ENCODE measurements around the gene VWA3B.

VWA3B gene

DNA sequence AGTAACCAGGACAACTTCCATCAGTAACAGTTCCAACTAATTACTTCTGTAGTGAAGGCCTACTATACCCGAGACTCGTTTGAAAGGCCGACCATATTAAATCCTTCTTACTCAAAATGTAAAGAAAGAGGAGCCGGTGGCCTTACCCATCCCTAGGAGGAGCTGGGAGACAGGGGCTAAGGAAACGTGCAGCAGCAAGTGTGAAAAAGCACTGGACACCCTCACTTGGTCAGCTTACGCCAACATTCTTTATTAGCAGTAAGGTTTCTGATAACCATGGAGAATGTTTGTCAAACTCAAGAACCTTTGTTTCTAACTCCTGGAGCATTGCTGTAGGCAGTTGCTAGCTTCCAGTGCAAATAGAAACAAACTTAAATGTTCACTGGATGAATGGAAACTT is 26.7 kb upstream of the VWA3B start (continued):
- TF ChIP-seq RARB (CRISPR knock-in tag; IDR thresholded peaks at IDR 0.05): no peak
- TF ChIP-seq CSDC2 (CRISPR knock-in tag; IDR thresholded peaks at IDR 0.05): no peak

DNA sequence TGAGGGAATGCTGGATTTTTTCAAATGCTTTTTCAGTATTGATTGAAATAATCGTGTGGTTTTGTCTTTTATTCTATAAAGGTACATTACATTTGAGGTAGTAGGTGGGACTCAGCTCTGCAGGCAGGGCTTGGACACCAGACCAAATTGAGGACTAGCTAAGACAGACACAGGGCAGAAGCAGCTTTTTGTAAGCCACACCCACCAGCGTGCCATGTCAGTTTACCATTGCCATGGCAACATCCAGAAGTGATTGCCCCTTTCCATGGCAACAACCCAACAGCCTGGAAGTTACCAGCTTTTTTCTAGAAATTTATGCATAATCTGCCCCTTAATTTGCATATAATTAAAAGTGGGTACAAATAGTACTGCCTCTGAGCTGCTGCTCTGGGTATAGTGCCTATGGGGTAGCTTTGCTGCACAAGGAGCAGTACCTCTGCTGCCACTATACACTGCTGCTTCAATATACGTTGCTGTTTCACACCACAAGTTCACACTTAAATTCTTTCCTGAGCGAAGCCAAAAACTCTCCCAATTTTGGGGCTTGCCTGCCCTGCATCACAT is 23.6 kb upstream of the VWA3B start:
- ATAC-seq: no peak
- no peak for TF ChIP-seq OSR1 (CRISPR knock-in tag; IDR thresholded peaks at IDR 0.05)
- TF ChIP-seq ZNF565 (CRISPR knock-in tag; conservative IDR thresholded peaks at IDR 0.05; ENCODE audit: low read depth): no peak
- no peak for TF ChIP-seq BACH2 (CRISPR knock-in tag; IDR thresholded peaks at IDR 0.05; ENCODE audit: borderline replicate concordance)
- no peak for TF ChIP-seq GLIS3 (CRISPR knock-in tag; IDR thresholded peaks at IDR 0.05)
- TF ChIP-seq ESRRG (CRISPR knock-in tag; IDR thresholded peaks at IDR 0.05): no peak
- TF ChIP-seq ZFP30 (CRISPR knock-in tag; IDR thresholded peaks at IDR 0.05): no peak
- TF ChIP-seq ZNF70 (CRISPR knock-in tag; IDR thresholded peaks at IDR 0.05): no peak
- TF ChIP-seq ZFP3 (CRISPR knock-in tag; IDR thresholded peaks at IDR 0.05): no peak
- no peak for TF ChIP-seq CSDC2 (CRISPR knock-in tag; IDR thresholded peaks at IDR 0.05)
- TF ChIP-seq ARNTL (CRISPR knock-in tag; IDR thresholded peaks at IDR 0.05; ENCODE audit: borderline replicate concordance, low read depth): no peak
- no peak for TF ChIP-seq PPARA (CRISPR knock-in tag; IDR thresholded peaks at IDR 0.05; ENCODE audit: borderline replicate concordance)
- TF ChIP-seq, protein P1, sequence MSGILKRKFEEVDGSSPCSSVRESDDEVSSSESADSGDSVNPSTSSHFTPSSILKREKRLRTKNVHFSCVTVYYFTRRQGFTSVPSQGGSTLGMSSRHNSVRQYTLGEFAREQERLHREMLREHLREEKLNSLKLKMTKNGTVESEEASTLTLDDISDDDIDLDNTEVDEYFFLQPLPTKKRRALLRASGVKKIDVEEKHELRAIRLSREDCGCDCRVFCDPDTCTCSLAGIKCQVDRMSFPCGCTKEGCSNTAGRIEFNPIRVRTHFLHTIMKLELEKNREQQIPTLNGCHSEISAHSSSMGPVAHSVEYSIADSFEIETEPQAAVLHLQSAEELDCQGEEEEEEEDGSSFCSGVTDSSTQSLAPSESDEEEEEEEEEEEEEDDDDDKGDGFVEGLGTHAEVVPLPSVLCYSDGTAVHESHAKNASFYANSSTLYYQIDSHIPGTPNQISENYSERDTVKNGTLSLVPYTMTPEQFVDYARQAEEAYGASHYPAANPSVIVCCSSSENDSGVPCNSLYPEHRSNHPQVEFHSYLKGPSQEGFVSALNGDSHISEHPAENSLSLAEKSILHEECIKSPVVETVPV (CRISPR knock-in tag; IDR thresholded peaks at IDR 0.05): no peak
- TF ChIP-seq TCF4 (CRISPR knock-in tag; IDR thresholded peaks at IDR 0.05; ENCODE audit: borderline replicate concordance): no peak
- TF ChIP-seq ISL1 (CRISPR knock-in tag; IDR thresholded peaks at IDR 0.05): no peak
- no peak for TF ChIP-seq ZNF8 (CRISPR knock-in tag; IDR thresholded peaks at IDR 0.05)

DNA sequence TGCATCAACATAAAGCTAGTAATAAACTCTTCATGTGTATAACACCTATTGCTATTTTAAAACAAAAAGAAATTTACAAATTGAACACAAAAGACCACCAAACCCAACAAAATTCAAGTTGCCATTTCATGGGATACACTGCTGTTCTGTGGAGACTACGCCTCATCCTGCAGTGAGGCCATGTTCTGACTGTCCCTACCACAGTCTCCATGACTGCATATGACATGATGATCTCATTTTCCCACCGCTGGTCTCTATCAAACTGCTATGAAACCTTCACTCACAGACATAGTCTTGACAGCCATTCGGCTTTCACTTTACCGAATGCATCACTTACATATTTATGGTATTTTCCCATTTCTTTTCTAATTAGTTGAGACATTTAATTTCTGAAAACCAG is 21.2 kb upstream of the VWA3B start:
- ATAC-seq: no peak
- no peak for TF ChIP-seq ZNF8 (CRISPR knock-in tag; IDR thresholded peaks at IDR 0.05)
- TF ChIP-seq, protein P2, sequence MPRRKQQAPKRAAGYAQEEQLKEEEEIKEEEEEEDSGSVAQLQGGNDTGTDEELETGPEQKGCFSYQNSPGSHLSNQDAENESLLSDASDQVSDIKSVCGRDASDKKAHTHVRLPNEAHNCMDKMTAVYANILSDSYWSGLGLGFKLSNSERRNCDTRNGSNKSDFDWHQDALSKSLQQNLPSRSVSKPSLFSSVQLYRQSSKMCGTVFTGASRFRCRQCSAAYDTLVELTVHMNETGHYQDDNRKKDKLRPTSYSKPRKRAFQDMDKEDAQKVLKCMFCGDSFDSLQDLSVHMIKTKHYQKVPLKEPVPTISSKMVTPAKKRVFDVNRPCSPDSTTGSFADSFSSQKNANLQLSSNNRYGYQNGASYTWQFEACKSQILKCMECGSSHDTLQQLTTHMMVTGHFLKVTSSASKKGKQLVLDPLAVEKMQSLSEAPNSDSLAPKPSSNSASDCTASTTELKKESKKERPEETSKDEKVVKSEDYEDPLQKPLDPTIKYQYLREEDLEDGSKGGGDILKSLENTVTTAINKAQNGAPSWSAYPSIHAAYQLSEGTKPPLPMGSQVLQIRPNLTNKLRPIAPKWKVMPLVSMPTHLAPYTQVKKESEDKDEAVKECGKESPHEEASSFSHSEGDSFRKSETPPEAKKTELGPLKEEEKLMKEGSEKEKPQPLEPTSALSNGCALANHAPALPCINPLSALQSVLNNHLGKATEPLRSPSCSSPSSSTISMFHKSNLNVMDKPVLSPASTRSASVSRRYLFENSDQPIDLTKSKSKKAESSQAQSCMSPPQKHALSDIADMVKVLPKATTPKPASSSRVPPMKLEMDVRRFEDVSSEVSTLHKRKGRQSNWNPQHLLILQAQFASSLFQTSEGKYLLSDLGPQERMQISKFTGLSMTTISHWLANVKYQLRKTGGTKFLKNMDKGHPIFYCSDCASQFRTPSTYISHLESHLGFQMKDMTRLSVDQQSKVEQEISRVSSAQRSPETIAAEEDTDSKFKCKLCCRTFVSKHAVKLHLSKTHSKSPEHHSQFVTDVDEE (CRISPR knock-in tag; IDR thresholded peaks at IDR 0.05): no peak
- no peak for TF ChIP-seq ZNF565 (CRISPR knock-in tag; conservative IDR thresholded peaks at IDR 0.05; ENCODE audit: low read depth)
- TF ChIP-seq GLIS3 (CRISPR knock-in tag; IDR thresholded peaks at IDR 0.05): no peak
- TF ChIP-seq PPARA (CRISPR knock-in tag; IDR thresholded peaks at IDR 0.05; ENCODE audit: borderline replicate concordance): no peak
- TF ChIP-seq TCF4 (CRISPR knock-in tag; IDR thresholded peaks at IDR 0.05; ENCODE audit: borderline replicate concordance): no peak
- TF ChIP-seq OSR1 (CRISPR knock-in tag; IDR thresholded peaks at IDR 0.05): no peak
- TF ChIP-seq, protein P1 (CRISPR knock-in tag; IDR thresholded peaks at IDR 0.05): no peak
- no peak for TF ChIP-seq ISL1 (CRISPR knock-in tag; IDR thresholded peaks at IDR 0.05)
- no peak for TF ChIP-seq ZNF70 (CRISPR knock-in tag; IDR thresholded peaks at IDR 0.05)
- no peak for TF ChIP-seq CSDC2 (CRISPR knock-in tag; IDR thresholded peaks at IDR 0.05)
- no peak for TF ChIP-seq ARNTL (CRISPR knock-in tag; IDR thresholded peaks at IDR 0.05; ENCODE audit: borderline replicate concordance, low read depth)
- no peak for TF ChIP-seq BACH2 (CRISPR knock-in tag; IDR thresholded peaks at IDR 0.05; ENCODE audit: borderline replicate concordance)
- TF ChIP-seq TOX (CRISPR knock-in tag; IDR thresholded peaks at IDR 0.05; ENCODE audit: borderline replicate concordance): no peak
- TF ChIP-seq, protein P3, sequence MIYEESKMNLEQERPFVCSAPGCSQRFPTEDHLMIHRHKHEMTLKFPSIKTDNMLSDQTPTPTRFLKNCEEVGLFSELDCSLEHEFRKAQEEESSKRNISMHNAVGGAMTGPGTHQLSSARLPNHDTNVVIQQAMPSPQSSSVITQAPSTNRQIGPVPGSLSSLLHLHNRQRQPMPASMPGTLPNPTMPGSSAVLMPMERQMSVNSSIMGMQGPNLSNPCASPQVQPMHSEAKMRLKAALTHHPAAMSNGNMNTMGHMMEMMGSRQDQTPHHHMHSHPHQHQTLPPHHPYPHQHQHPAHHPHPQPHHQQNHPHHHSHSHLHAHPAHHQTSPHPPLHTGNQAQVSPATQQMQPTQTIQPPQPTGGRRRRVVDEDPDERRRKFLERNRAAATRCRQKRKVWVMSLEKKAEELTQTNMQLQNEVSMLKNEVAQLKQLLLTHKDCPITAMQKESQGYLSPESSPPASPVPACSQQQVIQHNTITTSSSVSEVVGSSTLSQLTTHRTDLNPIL (CRISPR knock-in tag; IDR thresholded peaks at IDR 0.05; ENCODE audit: low read depth): no peak
- no peak for TF ChIP-seq SNAI2 (CRISPR knock-in tag; IDR thresholded peaks at IDR 0.05)
- TF ChIP-seq, protein P4, sequence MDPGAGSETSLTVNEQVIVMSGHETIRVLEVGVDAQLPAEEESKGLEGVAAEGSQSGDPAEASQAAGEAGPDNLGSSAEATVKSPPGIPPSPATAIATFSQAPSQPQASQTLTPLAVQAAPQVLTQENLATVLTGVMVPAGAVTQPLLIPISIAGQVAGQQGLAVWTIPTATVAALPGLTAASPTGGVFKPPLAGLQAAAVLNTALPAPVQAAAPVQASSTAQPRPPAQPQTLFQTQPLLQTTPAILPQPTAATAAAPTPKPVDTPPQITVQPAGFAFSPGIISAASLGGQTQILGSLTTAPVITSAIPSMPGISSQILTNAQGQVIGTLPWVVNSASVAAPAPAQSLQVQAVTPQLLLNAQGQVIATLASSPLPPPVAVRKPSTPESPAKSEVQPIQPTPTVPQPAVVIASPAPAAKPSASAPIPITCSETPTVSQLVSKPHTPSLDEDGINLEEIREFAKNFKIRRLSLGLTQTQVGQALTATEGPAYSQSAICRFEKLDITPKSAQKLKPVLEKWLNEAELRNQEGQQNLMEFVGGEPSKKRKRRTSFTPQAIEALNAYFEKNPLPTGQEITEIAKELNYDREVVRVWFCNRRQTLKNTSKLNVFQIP (CRISPR knock-in tag; IDR thresholded peaks at IDR 0.05; ENCODE audit: borderline replicate concordance, low read depth): no peak
- no peak for TF ChIP-seq ZFP3 (CRISPR knock-in tag; IDR thresholded peaks at IDR 0.05)

Data from SK-N-SH treated with all-trans-retinoic acid at 6 μM for 48 hours (cell line).